HepG2 (cell line): ENCODE data around the gene BBOF1. TPM values are rescaled to one million over a fixed set of nuclear protein-coding genes. Genes with fewer than 3 reads are reported as not detected.

Source experiments
- ATF3 ChIP-seq: sonication (generic); formaldehyde crosslinking; IDR thresholded peaks from 2 replicates; pipeline ENCODE4 v1.4.0; 2020; ENCODE audit warnings: missing genetic modification reagents
- ATM ChIP-seq: fragments of 450-650 bp; IDR thresholded peaks from 2 replicates; pipeline ENCODE4 v1.7.1; 2017; ENCODE audit warnings: mild to moderate bottlenecking, borderline replicate concordance
- ELF3 ChIP-seq: IDR thresholded peaks from 2 replicates; pipeline ENCODE4 v1.6.1; 2016; ENCODE audit warnings: missing genetic modification reagents, missing compliant biosample characterization
- GATAD1 ChIP-seq: IDR thresholded peaks from 2 replicates; pipeline ENCODE4 v1.6.1; 2016; ENCODE audit warnings: missing genetic modification reagents, missing compliant biosample characterization
- HINFP ChIP-seq: sonication (generic); formaldehyde crosslinking; IDR thresholded peaks from 2 replicates; pipeline ENCODE4 v1.4.0; 2020; ENCODE audit warnings: low read depth, mild to moderate bottlenecking, missing genetic modification reagents
- KDM3A ChIP-seq: IDR thresholded peaks from 2 replicates; pipeline ENCODE4 v1.6.1; 2018; ENCODE audit warnings: low read depth, missing compliant biosample characterization
- MATR3 ChIP-seq: sonication (generic); formaldehyde crosslinking; IDR thresholded peaks from 2 replicates; pipeline ENCODE4 v1.4.0; 2020; ENCODE audit warnings: missing genetic modification reagents
- NFATC3 ChIP-seq: sonication (generic); formaldehyde crosslinking; IDR thresholded peaks from 2 replicates; pipeline ENCODE4 v1.5.1; 2020; ENCODE audit warnings: mild to moderate bottlenecking, missing genetic modification reagents
- NFKB2 ChIP-seq: sonication (generic); formaldehyde crosslinking; IDR thresholded peaks from 2 replicates; pipeline ENCODE4 v1.4.0; 2020; ENCODE audit warnings: missing genetic modification reagents, borderline replicate concordance
- POGK ChIP-seq: sonication (generic); formaldehyde crosslinking; conservative IDR thresholded peaks from 2 replicates; pipeline ENCODE4 v1.8.0; 2022; ENCODE audit warnings: mild to moderate bottlenecking, moderate library complexity, missing genetic modification reagents
- SRSF9 ChIP-seq: fragments of 200-400 bp; formaldehyde crosslinking; IDR thresholded peaks from 2 replicates; pipeline ENCODE4 v1.6.1; 2018; ENCODE audit warnings: borderline replicate concordance, mild to moderate bottlenecking, low read depth, low read length; ENCODE audit not compliant: insufficient read depth, poor library complexity, severe bottlenecking
- TMF1 ChIP-seq: sonication (generic); formaldehyde crosslinking; IDR thresholded peaks from 2 replicates; pipeline ENCODE4 v1.8.1; 2022; ENCODE audit warnings: low read depth, missing genetic modification reagents
- ZBTB3 ChIP-seq: sonication (generic); formaldehyde crosslinking; IDR thresholded peaks from 2 replicates; pipeline ENCODE4 v1.4.0; 2020; ENCODE audit warnings: low read depth, mild to moderate bottlenecking, moderate library complexity, missing genetic modification reagents, borderline replicate concordance
- ZNF264 ChIP-seq: sonication (generic); formaldehyde crosslinking; IDR thresholded peaks from 2 replicates; pipeline ENCODE4 v1.4.0; 2020; ENCODE audit warnings: missing genetic modification reagents
- ZNF275 ChIP-seq: sonication (generic); formaldehyde crosslinking; IDR thresholded peaks from 2 replicates; pipeline ENCODE4 v1.8.0; 2022; ENCODE audit warnings: missing genetic modification reagents, mild to moderate bottlenecking, inconsistent platforms, borderline replicate concordance
- ZNF281 ChIP-seq: sonication (generic); formaldehyde crosslinking; IDR thresholded peaks from 2 replicates; pipeline ENCODE4 v1.4.0; 2020; ENCODE audit warnings: missing genetic modification reagents, borderline replicate concordance
- ZNF414 ChIP-seq: sonication (generic); formaldehyde crosslinking; IDR thresholded peaks from 2 replicates; pipeline ENCODE4 v1.5.0; 2020; ENCODE audit warnings: missing genetic modification reagents
- ZNF597 ChIP-seq: sonication (generic); formaldehyde crosslinking; IDR thresholded peaks from 2 replicates; pipeline ENCODE4 v1.5.0; 2020; ENCODE audit warnings: missing genetic modification reagents
- polyA plus RNA-seq, 8 experiments: library from polyadenylated mRNA; depleted of rRNA in 3 of 8; stranded (reverse) in 7 of 8; unstranded in 1 of 8; fragments of >200 nt; fragmentation: Illumina TruSeq in 4 of 8; extraction: Trizol in 4 of 8; gene quantifications; 2 replicates each; pipeline versions ENCODE4 v1.2.1 to v1.2.3, GENCODE V29; 2011 to 2016; ENCODE audit warnings: low read depth in 4 of 8, missing spikeins in 1 of 8, mixed read lengths in 1 of 8; ENCODE audit not compliant: insufficient read depth in 1 of 8
- total RNA-seq, 5 experiments: library from RNA; depleted of rRNA; stranded (reverse); fragments of >200 nt; fragmentation: Illumina TruSeq; extraction: Trizol; gene quantifications; 2 replicates each; pipeline ENCODE4 v1.2.3, GENCODE V29; 2016; ENCODE audit warnings: low read depth in 1 of 5

BBOF1 gene
- total and polyA plus RNA-seq, 2 of the 13 experiments (the other 11 are each of a cell fraction or from before 2014, with no cell fraction given) = 1.6 to 2.3 TPM

GRCh38 chr14:74084277-74085046, 65.3 kb downstream of the BBOF1 start, which contains the start of the genes ALDH6A1 and LIN52 (continued):
- TF ChIP-seq ZNF275 (CRISPR knock-in tag) (0 out of 2 replicates have a peak, but pooled peaks have one; percentile 56), ATM (no peak), ZNF414 (no peak), POGK (CRISPR knock-in tag) (no peak; the same call in 1 of the 2 replicates), HINFP (CRISPR knock-in tag) (peak; percentile 53; the same call in 1 of the 2 replicates), ZBTB3 (no peak), ZNF281 (CRISPR knock-in tag) (peak; percentile 27; the same call in 1 of the 2 replicates), TMF1 (CRISPR knock-in tag) (no peak), ZNF264 (no peak), MATR3 (CRISPR knock-in tag) (no peak), ZNF597 (CRISPR knock-in tag) (no peak), SRSF9 (no peak), ELF3 (no peak), GATAD1 (CRISPR knock-in tag) (peak; percentile 95), NFKB2 (0 out of 2 replicates have a peak, but pooled peaks have one; percentile 38), NFATC3 (CRISPR knock-in tag) (no peak), ATF3 (CRISPR knock-in tag) (0 out of 2 replicates have a peak, but pooled peaks have one; percentile 16), KDM3A (CRISPR knock-in tag) (no peak)
